UCSD-AML1 (cell line): ENCODE measurements around the gene MAML2.
A peak's percentile ranks its signal among the peaks of the same experiment; 100 is the strongest.
"Not testable (repeated sequence)": the region's sequence is repeated elsewhere in the genome, so short reads cannot be mapped to it uniquely, and the experiment has no call there.

Experiments used
- DNase-seq: peaks from one replicate; lab custom pipeline; 2025; ENCODE audit not compliant: unreplicated experiment; lab: John Stamatoyannopoulos, UW

MAML2 gene

DNA sequence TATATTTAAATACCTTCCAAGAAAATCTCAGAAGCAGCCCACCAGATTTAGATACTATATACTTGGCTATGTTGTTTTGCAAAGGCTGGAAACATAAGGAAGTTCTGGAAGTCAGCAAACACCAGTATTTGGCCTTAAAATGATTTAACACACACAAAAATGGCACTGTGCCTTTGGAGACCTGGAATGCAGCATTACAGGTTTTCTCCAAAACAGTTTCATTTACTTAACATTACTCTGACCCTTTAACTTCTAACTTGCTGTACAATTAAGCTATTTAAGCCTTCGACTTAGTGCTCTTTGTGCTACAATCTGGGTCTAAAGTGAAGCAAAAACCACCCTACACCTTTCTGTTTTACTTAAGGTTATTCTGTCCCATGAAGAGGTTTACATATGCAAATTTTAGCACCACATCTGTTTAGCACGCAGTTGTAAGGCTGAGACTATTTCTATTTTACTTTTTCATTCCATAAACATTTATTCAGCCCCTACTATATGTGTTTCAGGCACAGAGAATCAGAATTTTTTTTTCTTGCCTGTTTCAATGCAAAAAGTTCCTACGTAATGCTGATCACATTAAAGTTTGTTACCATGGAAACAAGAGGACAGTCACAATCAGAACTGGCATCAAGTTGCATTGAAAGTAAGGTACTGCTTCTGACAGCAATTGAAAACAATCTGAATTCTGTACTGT lies 70.3 kb downstream of the MAML2 start:
- DNase-seq: no peak

DNA sequence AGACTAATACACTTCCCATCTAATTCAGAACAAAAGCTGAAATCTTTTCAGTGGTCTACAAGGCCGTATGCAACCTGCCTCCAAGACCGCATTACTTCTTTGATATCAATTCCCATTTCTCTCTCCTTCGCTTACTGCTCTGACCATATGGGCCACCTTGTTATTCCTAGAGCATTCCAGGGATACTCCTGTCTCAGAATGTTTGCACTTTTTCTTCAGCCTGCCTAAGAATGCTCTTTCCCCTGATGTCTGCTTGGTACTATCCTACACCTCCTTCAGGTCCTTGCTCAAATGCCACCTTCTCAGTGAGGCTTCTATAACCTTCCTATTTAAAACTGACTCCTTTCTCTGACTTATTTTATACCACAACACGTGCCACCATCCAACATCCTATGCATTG lies 71.2 kb downstream of the MAML2 start:
- no peak for DNase-seq

DNA sequence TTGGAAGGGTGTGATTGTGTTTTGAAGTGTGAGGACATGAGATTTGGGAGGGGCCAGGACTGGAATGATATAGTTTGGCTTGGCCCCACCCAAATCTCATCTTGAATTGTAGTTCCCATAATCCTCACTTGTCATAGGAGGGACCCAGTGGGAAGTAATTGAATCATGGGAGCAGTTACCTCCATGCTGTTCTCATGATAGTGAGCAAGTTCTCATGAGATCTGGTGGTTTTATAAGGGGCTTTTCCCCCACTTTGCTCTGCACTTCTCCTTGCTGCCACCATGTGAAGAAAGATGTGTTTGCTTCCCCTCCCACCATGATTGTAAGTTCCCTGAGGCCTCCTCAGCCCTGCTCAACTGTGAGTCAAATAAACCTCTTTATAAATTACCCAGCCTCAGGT lies 71.6 kb downstream of the MAML2 start:
- DNase-seq: not testable (repeated sequence)

DNA sequence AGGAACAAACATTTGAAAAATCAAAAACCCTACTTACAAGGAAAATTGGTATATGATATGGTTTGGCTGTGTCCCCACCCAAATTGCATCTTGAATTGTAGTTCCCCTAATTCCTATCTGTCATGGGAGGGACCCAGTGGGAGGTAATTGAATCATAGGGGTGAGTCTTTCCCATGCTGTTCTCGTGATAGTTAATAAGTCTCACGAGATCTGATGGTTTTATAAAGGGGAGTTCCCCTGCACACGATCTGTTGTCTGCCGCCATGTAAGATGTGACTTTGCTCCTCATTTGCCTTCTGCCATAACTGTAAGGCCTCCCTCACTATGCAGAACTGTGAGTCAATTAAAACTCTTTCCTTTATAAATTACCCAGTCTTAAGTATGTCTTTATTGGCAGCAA lies 74.5 kb downstream of the MAML2 start:
- DNase-seq: not testable (repeated sequence)

DNA sequence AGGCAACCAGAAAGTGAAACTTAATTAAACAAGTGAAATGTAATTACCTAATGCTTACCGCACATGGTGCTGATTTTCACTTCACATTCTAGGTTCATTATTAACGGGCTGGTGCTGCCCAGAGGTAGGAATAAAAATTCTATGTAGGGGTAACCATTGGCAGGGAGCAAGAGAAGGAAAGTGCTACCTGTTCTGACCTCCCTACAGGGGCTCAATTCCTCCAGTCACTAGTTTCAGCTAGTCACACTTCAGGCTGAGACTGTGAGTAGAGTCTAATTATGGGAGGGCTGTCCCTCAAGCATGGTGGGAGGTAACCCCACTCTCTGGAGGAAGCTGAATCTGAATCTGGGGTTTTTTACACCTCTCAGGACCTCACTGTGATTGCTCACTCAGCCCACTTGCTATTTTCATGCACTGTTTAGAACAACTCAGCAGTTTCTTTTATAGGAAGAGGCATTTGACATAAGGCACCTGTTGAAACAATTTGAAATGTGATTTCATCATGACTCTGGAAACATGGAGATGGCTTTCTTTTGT lies 75.4 kb downstream of the MAML2 start:
- no peak for DNase-seq

DNA sequence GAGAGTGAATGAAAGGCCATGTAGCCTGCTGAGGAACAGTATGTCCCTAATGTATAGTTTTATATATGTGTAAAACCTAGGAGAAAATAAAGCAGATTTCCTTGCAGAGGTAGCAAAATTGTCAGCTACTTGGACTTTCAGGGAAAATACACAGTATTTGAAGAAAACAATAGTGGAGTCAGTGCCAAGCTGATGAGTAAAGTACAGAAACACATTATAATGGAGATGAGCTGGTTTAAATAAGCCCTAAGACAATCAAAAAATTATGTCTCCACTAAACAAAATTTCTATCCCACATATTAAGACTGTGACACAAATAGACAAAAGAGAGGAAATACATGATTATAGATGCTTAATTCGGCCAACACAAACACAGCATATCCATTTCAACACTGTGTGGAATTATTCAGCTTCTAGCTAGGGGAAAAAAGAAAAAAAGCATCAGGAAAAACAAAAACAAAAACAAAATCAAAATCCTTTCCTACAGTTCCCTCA lies 75.9 kb downstream of the MAML2 start:
- DNase-seq: no peak

DNA sequence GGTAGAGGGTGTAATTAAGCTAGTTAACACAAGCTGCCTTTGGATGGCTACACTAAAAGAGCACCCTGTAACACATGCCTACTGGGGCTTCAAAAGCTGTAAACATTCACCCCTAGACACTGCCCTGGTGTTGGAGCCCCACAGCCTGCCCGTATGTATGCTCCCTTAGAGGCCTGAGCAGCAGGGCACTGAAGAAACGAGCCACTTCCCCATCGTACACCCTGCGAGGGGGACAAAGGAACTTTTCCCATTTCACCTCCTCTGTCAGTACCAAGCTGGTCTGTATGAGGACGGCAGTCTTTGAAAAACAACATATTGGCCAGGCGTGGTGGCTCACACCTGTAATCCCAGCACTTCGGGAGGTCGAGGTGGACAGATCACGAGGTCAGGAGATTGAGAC lies 77.0 kb downstream of the MAML2 start:
- DNase-seq: no peak

DNA sequence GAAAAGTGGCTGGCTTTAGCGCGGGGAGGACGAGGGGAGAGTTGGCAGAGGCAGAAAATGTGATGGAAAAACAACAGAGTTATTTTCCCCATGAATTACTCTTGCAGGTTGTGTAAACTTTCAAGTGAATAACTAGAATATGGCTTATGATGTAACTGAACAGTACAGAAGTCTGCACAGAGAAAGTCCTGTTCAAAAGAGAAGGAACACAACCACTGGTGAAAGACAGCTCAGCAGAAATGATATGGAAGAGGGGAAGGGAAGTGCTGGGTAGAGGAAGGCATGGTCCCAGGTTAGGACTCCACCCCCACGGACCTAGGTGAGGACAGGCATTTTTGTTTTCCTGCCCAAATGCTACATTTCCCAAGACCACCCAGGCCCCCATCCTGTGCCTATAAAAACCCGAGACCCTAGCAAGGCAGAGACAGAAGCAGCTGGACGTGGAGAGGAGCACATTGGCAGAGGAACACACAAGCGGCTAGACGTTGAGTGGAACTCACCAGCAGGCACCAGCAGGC lies 77.7 kb downstream of the MAML2 start:
- no peak for DNase-seq

DNA sequence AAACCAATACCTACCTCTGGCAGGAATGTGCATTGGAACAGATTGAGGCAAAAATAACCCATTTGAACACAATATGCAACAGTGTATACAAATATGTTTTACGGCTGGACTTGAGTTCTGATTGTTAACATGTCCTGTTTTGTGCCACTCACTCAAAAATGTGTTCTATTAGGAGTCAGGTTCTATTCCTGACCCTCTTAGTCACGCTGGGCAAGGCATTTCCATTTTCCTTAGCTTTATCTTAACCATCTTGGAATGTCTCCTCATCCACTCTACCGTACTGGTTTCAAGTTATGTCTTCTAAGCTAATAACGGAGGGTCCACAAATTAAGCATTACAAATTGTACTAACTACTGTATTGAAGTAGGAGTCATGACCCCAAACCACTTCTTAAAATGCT lies 78.6 kb downstream of the MAML2 start:
- no peak for DNase-seq

DNA sequence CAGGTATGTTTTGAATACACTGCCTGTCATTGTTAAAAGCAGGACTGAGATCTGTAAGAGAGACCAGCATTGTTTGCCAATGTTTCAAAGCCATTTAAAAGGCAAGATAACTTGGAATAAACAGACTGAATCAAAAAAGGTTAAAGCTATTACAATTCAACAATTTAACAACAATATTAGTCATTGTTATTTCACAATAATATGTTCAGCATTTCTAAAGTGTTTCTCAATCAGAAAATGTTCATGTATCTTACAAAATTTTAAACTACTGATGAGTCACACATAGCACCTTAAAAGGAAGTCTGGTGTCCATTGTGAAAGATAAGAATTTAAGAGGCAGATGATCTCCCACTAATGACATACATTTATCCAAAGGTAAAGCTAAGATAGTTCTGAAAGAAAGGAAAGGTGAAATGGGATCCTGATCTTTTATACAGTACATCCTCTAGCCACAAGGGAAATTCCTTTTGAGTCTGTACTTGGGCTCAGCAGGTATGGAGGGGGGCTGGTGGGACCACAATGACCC lies 79.7 kb downstream of the MAML2 start:
- DNase-seq: no peak

DNA sequence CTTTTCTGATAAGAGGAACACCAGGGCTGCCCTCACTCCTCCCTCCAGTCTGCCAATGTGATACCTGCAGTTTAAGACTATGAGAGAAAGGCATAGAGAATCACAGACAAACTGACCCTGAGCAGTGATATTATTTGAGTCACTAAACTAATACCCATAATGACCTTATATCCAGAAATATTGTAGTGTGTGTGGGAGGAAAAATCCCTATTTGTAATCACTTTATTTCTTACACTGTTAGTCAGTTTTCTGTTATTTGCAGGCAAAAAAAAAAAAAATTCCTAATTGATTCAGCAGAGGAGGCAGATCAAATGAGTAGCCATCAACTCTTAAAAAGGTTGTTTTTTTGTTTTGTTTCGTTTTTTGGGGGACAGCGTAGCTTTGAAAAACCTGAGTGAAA lies 82.5 kb downstream of the MAML2 start:
- DNase-seq: no peak

DNA sequence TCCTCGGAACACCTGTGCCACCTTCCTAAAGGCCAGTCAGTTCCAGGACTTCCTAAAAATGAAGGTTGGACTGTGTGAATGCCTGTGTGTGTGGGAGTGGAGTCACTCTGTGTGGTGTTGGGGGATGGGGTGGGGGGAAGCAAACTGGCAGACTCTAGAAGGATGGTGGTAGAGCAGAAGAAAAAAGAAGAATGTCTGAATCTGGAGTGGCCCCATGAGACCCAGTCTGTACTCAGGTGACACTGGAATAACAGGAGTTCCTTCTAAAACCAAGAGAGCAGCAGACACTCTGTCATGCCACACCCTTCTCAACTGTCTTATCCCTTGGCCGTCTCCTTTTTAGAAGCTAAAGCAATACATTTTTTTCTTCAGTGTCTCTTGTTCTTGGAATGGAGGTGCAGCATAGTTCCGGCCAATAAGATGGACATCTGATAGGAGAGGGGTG lies 82.9 kb downstream of the MAML2 start:
- peak; percentile 16 for DNase-seq

DNA sequence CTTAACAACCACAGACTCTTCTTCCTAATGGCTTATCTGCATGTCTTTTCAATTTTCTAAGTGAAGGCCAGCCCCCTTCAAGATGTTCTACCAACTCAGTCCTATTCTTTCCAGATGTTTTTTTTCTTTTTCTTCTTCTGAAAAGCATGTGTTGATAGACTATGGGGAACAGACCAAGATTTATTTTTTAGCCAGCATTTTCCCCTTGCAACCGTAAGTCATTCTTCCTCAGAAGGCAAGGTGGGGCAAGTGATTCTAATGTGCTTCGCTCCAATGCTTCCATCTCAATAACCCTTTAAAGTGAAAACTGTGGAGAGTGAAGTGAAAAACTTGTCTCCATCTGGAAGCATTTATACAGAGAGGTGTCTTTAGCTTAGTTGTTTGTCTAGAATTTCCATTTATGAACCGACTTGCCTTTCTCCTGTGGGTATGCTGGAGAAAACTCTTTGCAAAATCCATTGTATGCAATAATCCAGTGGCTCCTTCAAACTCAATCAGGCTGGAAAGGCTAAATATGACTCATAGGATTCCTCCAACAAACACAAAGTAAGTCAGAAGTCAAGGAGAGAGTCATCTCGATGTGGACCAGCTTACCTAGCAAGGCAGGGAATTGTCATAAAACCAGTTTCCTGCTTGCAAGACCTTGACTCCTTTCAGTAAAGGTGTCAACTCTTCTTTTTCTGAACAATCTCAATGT lies 83.7 kb downstream of the MAML2 start:
- no peak for DNase-seq

DNA sequence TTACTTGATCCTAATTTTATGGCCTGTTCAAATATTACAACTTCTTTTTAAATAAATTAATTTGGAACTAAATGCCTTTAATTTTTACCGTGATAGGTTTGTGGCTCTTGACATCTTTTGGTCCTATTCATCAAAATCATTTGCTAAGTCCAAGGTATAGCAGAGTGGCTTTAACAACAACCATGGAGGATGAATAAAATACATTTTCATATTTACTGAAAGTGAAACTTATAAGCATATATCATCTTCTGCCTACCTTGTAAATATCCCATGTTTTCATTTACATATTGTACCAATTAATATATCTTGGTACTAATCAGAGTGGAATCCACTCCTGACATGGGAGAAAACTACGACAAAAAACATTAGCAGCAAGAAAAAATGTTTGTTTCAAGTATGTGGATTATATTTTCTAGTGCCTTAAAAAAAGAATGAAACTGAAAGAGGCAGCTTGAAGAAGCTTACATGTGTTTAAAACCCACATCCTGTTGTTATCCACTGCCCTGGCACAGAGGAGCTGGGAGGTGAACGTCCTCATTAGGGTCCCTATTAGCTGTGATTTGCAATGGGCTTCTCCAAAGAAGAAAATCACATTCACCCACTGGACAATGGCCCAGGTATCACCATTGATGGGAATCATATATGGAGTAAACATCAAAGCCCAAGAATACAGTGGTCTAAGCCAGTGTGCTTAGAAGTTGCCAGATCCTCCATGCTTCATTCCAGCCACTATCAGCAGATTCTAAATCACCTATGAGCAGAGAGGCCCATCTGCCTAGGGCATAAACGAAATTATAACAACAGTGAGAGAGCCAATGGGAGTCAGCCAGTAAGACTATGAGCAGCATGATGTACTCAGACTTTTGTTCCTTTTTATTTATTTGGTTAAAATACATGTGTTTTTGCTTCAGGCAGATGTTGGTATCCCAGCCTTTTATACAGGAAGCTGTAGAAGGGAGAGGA lies 84.7 kb downstream of the MAML2 start:
- peak; percentile 15 for DNase-seq

DNA sequence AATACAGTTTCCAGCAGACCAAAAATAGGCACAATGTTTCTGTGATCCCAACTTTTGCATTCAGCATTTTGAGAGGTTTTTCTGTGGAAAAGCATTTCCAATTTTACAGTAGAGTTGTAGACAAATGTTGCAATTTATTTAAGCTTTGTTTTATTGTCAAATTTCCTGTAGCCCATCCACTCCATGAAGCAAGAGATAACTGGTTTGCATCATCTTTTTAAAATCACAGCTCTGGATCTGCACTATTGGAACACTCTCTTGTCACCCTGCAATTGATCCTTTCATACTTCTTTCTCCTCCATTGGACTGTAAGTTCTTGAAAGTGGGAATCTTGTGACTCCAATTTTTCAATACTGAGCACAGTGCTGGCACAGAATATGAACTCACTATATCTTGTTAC lies 86.0 kb downstream of the MAML2 start:
- no peak for DNase-seq

DNA sequence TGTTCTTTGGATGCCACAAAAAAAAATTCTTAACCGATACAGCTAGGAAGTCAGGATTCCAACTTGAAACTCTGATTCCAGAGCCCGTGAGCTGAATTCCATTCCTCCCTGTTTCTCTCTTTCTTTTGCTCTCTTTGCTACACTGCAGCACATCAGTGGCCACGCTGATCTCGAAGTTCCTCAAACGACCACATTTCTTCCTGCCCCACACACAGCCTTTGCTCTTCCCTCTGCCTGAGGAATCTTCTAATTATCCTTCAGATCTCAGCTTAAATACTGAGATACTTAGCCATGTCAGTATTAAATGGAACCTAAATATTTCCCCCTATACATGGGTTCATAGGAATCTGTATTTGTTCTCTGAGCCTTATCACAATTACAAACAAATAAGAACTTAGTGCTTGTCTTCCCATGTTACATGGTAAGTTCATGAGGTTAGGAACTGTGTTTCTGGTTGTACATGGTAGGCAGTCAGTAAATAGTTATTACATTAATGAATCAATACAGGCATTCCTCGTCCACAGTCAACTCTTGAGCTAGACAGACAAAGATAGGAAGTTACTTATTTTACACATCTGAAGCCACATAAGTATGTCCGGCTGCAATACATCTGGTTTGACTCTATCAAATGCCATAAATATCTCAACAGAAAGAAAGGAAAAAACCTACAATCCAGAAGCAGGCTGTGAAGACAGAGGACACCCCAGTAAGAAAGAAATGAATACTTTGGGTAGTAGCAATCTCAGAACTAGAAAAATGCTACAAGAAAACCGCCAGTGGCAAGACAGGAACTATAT lies 86.6 kb downstream of the MAML2 start:
- peak; percentile 19 for DNase-seq

DNA sequence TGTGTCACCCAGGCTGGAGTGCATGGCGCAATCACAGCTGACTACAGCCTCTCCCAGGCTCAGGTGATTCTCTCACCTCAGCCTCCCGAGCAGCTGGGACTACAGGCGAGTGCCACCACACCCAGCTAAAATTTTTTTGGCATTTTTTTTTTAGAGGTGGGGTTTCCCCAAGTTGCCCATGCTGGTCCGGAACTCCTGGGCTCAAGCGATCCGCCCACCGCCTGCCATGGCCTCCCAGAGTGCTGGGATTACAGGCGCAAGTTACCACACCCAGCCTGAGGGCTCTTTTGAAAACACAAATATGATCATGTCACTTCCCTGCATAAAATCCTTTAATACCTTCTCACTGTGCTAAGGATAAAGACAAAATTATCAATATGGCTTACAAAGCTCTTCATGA lies 88.1 kb downstream of the MAML2 start:
- DNase-seq: no peak

DNA sequence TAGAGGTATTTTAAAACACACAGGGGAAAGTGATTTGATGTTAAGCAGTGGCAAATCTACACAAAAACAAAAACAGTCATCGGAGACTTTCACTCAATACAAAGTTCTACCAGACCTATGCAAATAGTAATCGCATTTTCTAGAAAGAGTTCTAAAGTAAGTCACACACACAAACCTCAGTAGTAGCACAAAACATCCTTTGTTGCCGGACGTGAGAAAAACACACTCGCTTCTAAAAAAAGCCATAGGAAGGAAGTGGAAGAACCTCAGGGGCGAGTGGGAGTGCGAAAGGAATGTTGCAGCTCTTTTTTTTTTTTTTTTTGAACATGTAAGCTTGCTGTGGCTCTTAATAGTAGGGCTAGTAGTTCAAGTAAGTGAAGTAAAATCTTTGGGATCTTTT lies 88.9 kb downstream of the MAML2 start:
- DNase-seq: peak; percentile 44

DNA sequence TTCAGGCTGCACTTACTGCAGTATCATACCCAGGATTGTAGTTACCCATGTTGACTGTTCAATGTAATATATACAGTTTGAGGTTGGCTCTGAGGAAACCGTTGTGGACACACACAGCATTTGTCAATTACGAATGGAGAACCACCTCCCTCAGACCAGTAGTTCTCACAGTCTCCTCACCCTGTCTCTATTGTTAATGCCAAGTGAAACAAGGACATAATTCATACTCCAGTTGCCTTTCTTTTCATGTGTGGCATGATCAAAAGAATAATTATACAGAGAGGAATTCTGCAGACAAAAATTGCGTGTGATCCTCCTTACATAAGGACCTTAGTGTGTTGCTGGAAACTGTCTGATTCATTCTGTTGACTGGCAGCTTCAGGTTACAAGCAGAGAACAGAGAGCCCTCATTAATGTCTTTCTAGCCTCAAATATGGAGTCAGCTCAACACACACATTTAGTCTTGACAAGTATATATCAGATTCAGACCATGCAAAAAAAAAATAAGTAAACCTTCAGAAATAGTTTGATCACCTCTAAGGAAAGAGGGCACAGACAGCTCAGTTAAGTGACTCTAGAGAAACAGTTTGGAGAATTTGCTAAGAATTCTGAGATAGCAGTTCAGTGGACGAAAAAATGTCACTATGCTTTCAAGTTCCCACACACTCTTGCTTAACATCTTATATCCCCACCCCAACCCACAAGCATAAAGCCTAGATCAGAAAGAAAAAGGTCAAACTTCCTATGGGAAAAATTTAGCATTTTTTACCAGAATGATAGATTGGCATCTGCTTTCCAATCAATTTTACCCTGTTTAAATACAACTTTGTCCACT lies 96.1 kb downstream of the MAML2 start:
- no peak for DNase-seq
